COLO668 (cell line): Measurements from ENCODE around the gene SREBF2.

Experiments
- DNase-seq: peaks from one replicate; lab custom pipeline; 2025; ENCODE audit not compliant: unreplicated experiment; lab: John Stamatoyannopoulos, UW

SREBF2 gene

GRCh38 chr22:41832553-41833368 lies at the start of gene SREBF2:
Gene SREBF2 (plus strand): TSS chr22:41833105. CDS start chr22:41833271, 166 bp downstream.
- peak; percentile 99 for DNase-seq

GRCh38 chr22:41787331-41787730 lies 45.6 kb upstream of the SREBF2 start:
- DNase-seq = no peak

GRCh38 chr22:41793871-41794270 lies 39.0 kb upstream of the SREBF2 start:
- no peak for DNase-seq

- DNase-seq = no peak
These were observed 34.2 kb upstream of the SREBF2 start for GRCh38 chr22:41798736-41799135.

- DNase-seq = peak; percentile 40
These were observed 33.2 kb upstream of the SREBF2 start for GRCh38 chr22:41799486-41800347.

GRCh38 chr22:41800348-41801146 lies 32.4 kb upstream of the SREBF2 start, which contains the start of gene CCDC134:
Gene CCDC134 (plus strand): TSS chr22:41800679. CDS start chr22:41808891, 8,212 bp downstream.
- peak; percentile 93 for DNase-seq

GRCh38 chr22:41801147-41801819 lies 31.6 kb upstream of the SREBF2 start:
- DNase-seq = no peak

- DNase-seq = no peak
These were observed 31.0 kb upstream of the SREBF2 start for GRCh38 chr22:41801886-41802285.

GRCh38 chr22:41805639-41806038 lies 27.3 kb upstream of the SREBF2 start:
- no peak for DNase-seq

- no peak for DNase-seq
These were observed 24.5 kb upstream of the SREBF2 start for GRCh38 chr22:41808400-41808799.

GRCh38 chr22:41810022-41810421 lies 22.9 kb upstream of the SREBF2 start:
- no peak for DNase-seq

GRCh38 chr22:41812805-41813545 lies 19.9 kb upstream of the SREBF2 start:
- DNase-seq = no peak

- no peak for DNase-seq
These were observed 19.0 kb upstream of the SREBF2 start for GRCh38 chr22:41813726-41814410.

GRCh38 chr22:41815716-41816115 lies 17.2 kb upstream of the SREBF2 start:
- DNase-seq = no peak

GRCh38 chr22:41816241-41816640 lies 16.7 kb upstream of the SREBF2 start:
- no peak for DNase-seq

GRCh38 chr22:41816871-41817270 lies 16.0 kb upstream of the SREBF2 start:
- no peak for DNase-seq

GRCh38 chr22:41818011-41818410 lies 14.9 kb upstream of the SREBF2 start:
- no peak for DNase-seq

GRCh38 chr22:41818596-41818995 lies 14.3 kb upstream of the SREBF2 start:
- no peak for DNase-seq

- DNase-seq = no peak
These were observed 13.6 kb upstream of the SREBF2 start for GRCh38 chr22:41819257-41819656.
